ENCODE data around the gene ALG12.

Gene ALG12

GRCh38 chr22:49885881-49886280 lies 32.4 kb downstream of the ALG12 start:
- H3K36me3 Mint-ChIP-seq (ENCODE audit: low read depth): peaks cover 81% of the 10 kb centered on the region
- H3K27me3 Mint-ChIP-seq: no peaks in the 10 kb centered on the region
- H3K27ac Mint-ChIP-seq: no peak overlapping the region
- H3K9me3 Mint-ChIP-seq: no peaks in the 10 kb centered on the region
- H3K4me1 Mint-ChIP-seq (ENCODE audit: low read depth): peaks cover 13% of the 10 kb centered on the region
- no peak overlapping the region for H3K4me3 Mint-ChIP-seq

GRCh38 chr22:49885281-49885680 lies 33.0 kb downstream of the ALG12 start:
- H3K4me3 Mint-ChIP-seq: no peak overlapping the region
- H3K9me3 Mint-ChIP-seq: no peaks in the 10 kb centered on the region
- peaks cover 78% of the 10 kb centered on the region for H3K36me3 Mint-ChIP-seq (ENCODE audit: low read depth)
- H3K4me1 Mint-ChIP-seq (ENCODE audit: low read depth): peaks cover 17% of the 10 kb centered on the region
- no peaks in the 10 kb centered on the region for H3K27me3 Mint-ChIP-seq
- no peak overlapping the region for H3K27ac Mint-ChIP-seq

- H3K4me1 Mint-ChIP-seq (ENCODE audit: low read depth): peaks cover 22% of the 10 kb centered on the region
- H3K27ac Mint-ChIP-seq: no peak overlapping the region
- peaks cover 78% of the 10 kb centered on the region for H3K36me3 Mint-ChIP-seq (ENCODE audit: low read depth)
- no peaks in the 10 kb centered on the region for H3K9me3 Mint-ChIP-seq
- H3K27me3 Mint-ChIP-seq: no peaks in the 10 kb centered on the region
- no peak overlapping the region for H3K4me3 Mint-ChIP-seq
Measured at GRCh38 chr22:49884503-49885260, 33.6 kb downstream of the ALG12 start.

GRCh38 chr22:49884075-49884474 lies 34.2 kb downstream of the ALG12 start:
- Mint-ChIP-seq H3K4me1 (ENCODE audit: low read depth) (peaks cover 22% of the 10 kb centered on the region), H3K36me3 (ENCODE audit: low read depth) (peaks cover 72% of the 10 kb centered on the region), H3K9me3 (no peaks in the 10 kb centered on the region), H3K4me3 (no peak overlapping the region), H3K27ac (no peak overlapping the region), H3K27me3 (no peaks in the 10 kb centered on the region)

GRCh38 chr22:49883294-49883640 lies 35.0 kb downstream of the ALG12 start:
- no peak overlapping the region for H3K27ac Mint-ChIP-seq
- H3K9me3 Mint-ChIP-seq: no peaks in the 10 kb centered on the region
- H3K36me3 Mint-ChIP-seq (ENCODE audit: low read depth): peaks cover 68% of the 10 kb centered on the region
- H3K27me3 Mint-ChIP-seq: no peaks in the 10 kb centered on the region
- H3K4me1 Mint-ChIP-seq (ENCODE audit: low read depth): peaks cover 22% of the 10 kb centered on the region
- no peak overlapping the region for H3K4me3 Mint-ChIP-seq

- no peak overlapping the region for H3K27ac Mint-ChIP-seq
- H3K36me3 Mint-ChIP-seq (ENCODE audit: low read depth): peaks cover 67% of the 10 kb centered on the region
- no peaks in the 10 kb centered on the region for H3K27me3 Mint-ChIP-seq
- peaks cover 24% of the 10 kb centered on the region for H3K4me1 Mint-ChIP-seq (ENCODE audit: low read depth)
- H3K4me3 Mint-ChIP-seq: no peak overlapping the region
- H3K9me3 Mint-ChIP-seq: no peaks in the 10 kb centered on the region
Measured at GRCh38 chr22:49882519-49883293, 35.5 kb downstream of the ALG12 start.

- Mint-ChIP-seq H3K27me3 (no peaks in the 10 kb centered on the region), H3K4me1 (ENCODE audit: low read depth) (peaks cover 25% of the 10 kb centered on the region), H3K36me3 (ENCODE audit: low read depth) (peaks cover 63% of the 10 kb centered on the region), H3K27ac (no peak overlapping the region), H3K9me3 (no peaks in the 10 kb centered on the region), H3K4me3 (no peak overlapping the region)
Measured at GRCh38 chr22:49881856-49882255, 36.4 kb downstream of the ALG12 start.

- Mint-ChIP-seq H3K27me3 (no peaks in the 10 kb centered on the region), H3K27ac (peak overlapping the region; percentile 23), H3K9me3 (no peaks in the 10 kb centered on the region), H3K4me3 (no peak overlapping the region), H3K4me1 (ENCODE audit: low read depth) (peaks cover 25% of the 10 kb centered on the region), H3K36me3 (ENCODE audit: low read depth) (peaks cover 61% of the 10 kb centered on the region)
Measured at GRCh38 chr22:49880281-49880680, 38.0 kb downstream of the ALG12 start.

- H3K4me3 Mint-ChIP-seq: no peak overlapping the region
- H3K9me3 Mint-ChIP-seq: no peaks in the 10 kb centered on the region
- H3K36me3 Mint-ChIP-seq (ENCODE audit: low read depth): peaks cover 60% of the 10 kb centered on the region
- no peaks in the 10 kb centered on the region for H3K27me3 Mint-ChIP-seq
- H3K27ac Mint-ChIP-seq: peak overlapping the region; percentile 23
- H3K4me1 Mint-ChIP-seq (ENCODE audit: low read depth): peaks cover 25% of the 10 kb centered on the region
Measured at GRCh38 chr22:49879871-49880270, 38.4 kb downstream of the ALG12 start.

GRCh38 chr22:49878206-49878605 lies 40.0 kb downstream of the ALG12 start:
- H3K27me3 Mint-ChIP-seq: no peaks in the 10 kb centered on the region
- peaks cover 56% of the 10 kb centered on the region for H3K36me3 Mint-ChIP-seq (ENCODE audit: low read depth)
- no peak overlapping the region for H3K4me3 Mint-ChIP-seq
- no peaks in the 10 kb centered on the region for H3K9me3 Mint-ChIP-seq
- H3K27ac Mint-ChIP-seq: no peak overlapping the region
- H3K4me1 Mint-ChIP-seq (ENCODE audit: low read depth): peaks cover 30% of the 10 kb centered on the region

GRCh38 chr22:49877642-49878041 lies 40.6 kb downstream of the ALG12 start:
- Mint-ChIP-seq H3K27me3 (no peaks in the 10 kb centered on the region), H3K27ac (no peak overlapping the region), H3K4me3 (no peak overlapping the region), H3K36me3 (ENCODE audit: low read depth) (peaks cover 53% of the 10 kb centered on the region), H3K9me3 (no peaks in the 10 kb centered on the region), H3K4me1 (ENCODE audit: low read depth) (peaks cover 33% of the 10 kb centered on the region)

- peaks cover 14% of the 10 kb centered on the region for H3K9me3 Mint-ChIP-seq
- H3K4me3 Mint-ChIP-seq: no peak overlapping the region
- H3K27ac Mint-ChIP-seq: peak overlapping the region; percentile 17
- peaks cover 62% of the 10 kb centered on the region for H3K36me3 Mint-ChIP-seq (ENCODE audit: low read depth)
- H3K27me3 Mint-ChIP-seq: no peaks in the 10 kb centered on the region
- H3K4me1 Mint-ChIP-seq (ENCODE audit: low read depth): peaks cover 40% of the 10 kb centered on the region
Measured at GRCh38 chr22:49873228-49873940, 44.9 kb downstream of the ALG12 start.

GRCh38 chr22:49872347-49872746 lies 45.9 kb downstream of the ALG12 start:
- Mint-ChIP-seq H3K9me3 (peaks cover 14% of the 10 kb centered on the region), H3K4me1 (ENCODE audit: low read depth) (peaks cover 47% of the 10 kb centered on the region), H3K36me3 (ENCODE audit: low read depth) (peaks cover 63% of the 10 kb centered on the region), H3K4me3 (no peak overlapping the region), H3K27me3 (no peaks in the 10 kb centered on the region), H3K27ac (no peak overlapping the region)

- Mint-ChIP-seq H3K4me3 (no peak overlapping the region), H3K27ac (no peak overlapping the region), H3K36me3 (ENCODE audit: low read depth) (peaks cover 67% of the 10 kb centered on the region), H3K9me3 (peaks cover 14% of the 10 kb centered on the region), H3K27me3 (no peaks in the 10 kb centered on the region), H3K4me1 (ENCODE audit: low read depth) (peaks cover 56% of the 10 kb centered on the region)
Measured at GRCh38 chr22:49871482-49871881, 46.8 kb downstream of the ALG12 start.

Data from stimulated activated naive CD8-positive, alpha-beta T cell treated with anti-CD3 and anti-CD28 coated beads, Interleukin-15, Interleukin-2, amounts not matched to agents 100 ng/mL and 50 ng/mL, for 24 hours (primary cell).